Heart left ventricle (tissue), 16 donors: ENCODE results near the gene TOM1. TPM values are rescaled to one million over a fixed set of nuclear protein-coding genes. Genes with fewer than 3 reads are reported as not detected.

Experiments used
- ATAC-seq, 4 donors: fragments of 200-7000 bp; cut with Tn5 transposase; one replicate each; pipeline ENCODE4 v1.9.1; 2020 to 2022; ENCODE audit warnings: moderate library complexity in 4 of 4, mild to moderate bottlenecking in 3 of 4, moderate number of reproducible peaks in 1 of 4
- DNase-seq, 5 donors: peaks; one replicate each; pipeline ENCODE4 v3.0.0-alpha.2; 2020
- H3K27ac ChIP-seq, 12 donors: fragments of 200-600 bp; sonication (generic) in 4 of 12; one replicate each; pipeline versions ENCODE4 v1.5.0 to v1.8.0; 2016 to 2022; ENCODE audit warnings: mild to moderate bottlenecking in 2 of 12
- H3K27me3 ChIP-seq, 9 donors: fragments of 200-600 bp; sonication (generic) in 2 of 9; one replicate each; pipeline versions ENCODE4 v1.5.1 to v1.8.0; 2016 to 2022; ENCODE audit warnings: mild to moderate bottlenecking in 3 of 9
- H3K36me3 ChIP-seq, 9 donors: fragments of 200-600 bp; sonication (generic) in 2 of 9; one replicate each; pipeline versions ENCODE4 v1.5.0 to v1.8.0; 2018 to 2022; ENCODE audit warnings: mild to moderate bottlenecking in 2 of 9
- H3K4me1 ChIP-seq, 12 donors: fragments of 200-600 bp; sonication (generic) in 4 of 12; one replicate each; pipeline versions ENCODE4 v1.5.0 to v1.8.0; 2016 to 2022; ENCODE audit warnings: mild to moderate bottlenecking in 3 of 12
- H3K4me3 ChIP-seq, 12 donors: fragments of 200-600 bp; sonication (generic) in 4 of 12; one replicate each; pipeline versions ENCODE4 v1.5.0 to v1.8.0; 2017 to 2022; ENCODE audit warnings: mild to moderate bottlenecking in 9 of 12, moderate library complexity in 4 of 12
- H3K9me3 ChIP-seq, 12 donors: fragments of 200-600 bp; sonication (generic) in 4 of 12; one replicate each; pipeline versions ENCODE4 v1.5.0 to v1.8.0; 2016 to 2022; ENCODE audit warnings: mild to moderate bottlenecking in 1 of 12
- POLR2A ChIP-seq, 2 donors: fragments of 450-650 bp; IDR thresholded peaks; one replicate each; pipeline ENCODE4 v1.6.1; 2017; ENCODE audit warnings: antibody characterized with exemption in 2 of 2, mild to moderate bottlenecking in 2 of 2, moderate library complexity in 2 of 2
- WGBS, 4 donors: extraction: QIAGEN DNeasy Blood & Tissue Kit in 2 of 4; methylation state at CpG; one replicate each; pipeline versions ENCODE4 v1.1.5 to v1.1.7; 2013 to 2018; 5-methylcytosine and 5-hydroxymethylcytosine counted together
- intact Hi-C, 10 donors: fragments of 100-400 bp; cut with DNase I; formaldehyde crosslinking; loops; one replicate each; pipeline versions ENCODE4 v1.11.1 to v1.14.2; 2022
- polyA plus RNA-seq, 2 donors: library from polyadenylated mRNA; stranded (reverse); fragments of 200-250 nt; gene quantifications; one replicate each; pipeline ENCODE4 v1.2.3, GENCODE V29; 2013
- total RNA-seq, 9 donors: library from RNA; depleted of rRNA in 2 of 9; stranded (reverse); fragments of >200 nt in 2 of 9; fragmentation: NEBNext Ultra II Directional in 3 of 9; extraction: Animal tissue kit (Norgen Biotek cat#: 25700) in 3 of 9; gene quantifications; one replicate each; pipeline versions ENCODE4 v1.1.0 to v1.2.4, GENCODE V29; 2016 to 2023
- TF ChIP-seq, protein P1 (sequence below), 12 donors: fragments of 200-600 bp; sonication (generic) in 4 of 12; IDR thresholded peaks; one replicate each; pipeline versions ENCODE4 v1.5.0 to v1.8.0; 2018 to 2022; ENCODE audit warnings: antibody characterized with exemption in 12 of 12, mild to moderate bottlenecking in 5 of 12
- donor health status: ischemic (EF 13 %, LVEDD 7.1; RV severe dilation, severe dysfunction).
- donor health status: healthy with polysubstance abuse.
- donor health status: DM: no; HTN: yes; CAD: no.
- donor health status: DM: no; HTN: no; CAD: no.
- donor health status: ischemic (EF 25% LVEDD 6.9; RV normal size, moderate dysfunction).
- donor health status: ischemic (EF 25% LVEDD 5.7; RV mildly dilated, moderate dysfunction).
- donor health status: healthy.
- donor health status: DM: yes; HTN: yes; CAD: no.
- donor health status: ischemic (EF 35%, LVEDD 5.7; RV mildly dilated, moderate dysfunction).
- donor health status: nonischemic (EF 11% LVEDD 7.7; RV severe dilation, severe dysfunction).
- donor health status: DM: yes; HTN: yes; CAD: no.
- donor health status: PGD.
- donor health status: ischemic (EF 29% LVEDD 5.4; RV normal size, mild dysfunction).
- donor health status: nonischemic (EF 23%, LVEDD 6.1; RV moderate dilation, normal function).

The TOM1 gene
- total and polyA plus RNA-seq, 11 donors = 46.8 to 362 (median 56.8) TPM

GRCh38 chr22:35324762-35325161 is 25.1 kb downstream of the TOM1 start:
- H3K27me3 ChIP-seq = no peaks in the 10 kb centered on the region
- 91 to 95% (median 93%) methylated on average over 4 of the region's 4 CpGs for WGBS, 4 donors
- TF ChIP-seq, protein P1, sequence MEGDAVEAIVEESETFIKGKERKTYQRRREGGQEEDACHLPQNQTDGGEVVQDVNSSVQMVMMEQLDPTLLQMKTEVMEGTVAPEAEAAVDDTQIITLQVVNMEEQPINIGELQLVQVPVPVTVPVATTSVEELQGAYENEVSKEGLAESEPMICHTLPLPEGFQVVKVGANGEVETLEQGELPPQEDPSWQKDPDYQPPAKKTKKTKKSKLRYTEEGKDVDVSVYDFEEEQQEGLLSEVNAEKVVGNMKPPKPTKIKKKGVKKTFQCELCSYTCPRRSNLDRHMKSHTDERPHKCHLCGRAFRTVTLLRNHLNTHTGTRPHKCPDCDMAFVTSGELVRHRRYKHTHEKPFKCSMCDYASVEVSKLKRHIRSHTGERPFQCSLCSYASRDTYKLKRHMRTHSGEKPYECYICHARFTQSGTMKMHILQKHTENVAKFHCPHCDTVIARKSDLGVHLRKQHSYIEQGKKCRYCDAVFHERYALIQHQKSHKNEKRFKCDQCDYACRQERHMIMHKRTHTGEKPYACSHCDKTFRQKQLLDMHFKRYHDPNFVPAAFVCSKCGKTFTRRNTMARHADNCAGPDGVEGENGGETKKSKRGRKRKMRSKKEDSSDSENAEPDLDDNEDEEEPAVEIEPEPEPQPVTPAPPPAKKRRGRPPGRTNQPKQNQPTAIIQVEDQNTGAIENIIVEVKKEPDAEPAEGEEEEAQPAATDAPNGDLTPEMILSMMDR (IDR thresholded peaks at IDR 0.05) = no peak
- TF ChIP-seq POLR2A (IDR thresholded peaks at IDR 0.05) = no peak
- H3K36me3 ChIP-seq = peaks cover 0 to 99% (median 85%) of the 10 kb centered on the region in 9 donors
- peaks cover 0 to 22% (median 8%) of the 10 kb centered on the region in 12 donors for H3K4me1 ChIP-seq
- intact Hi-C loops = no loop called here
- DNase-seq (no peak), ATAC-seq (no peak)
- no peak overlapping the region for H3K4me3 ChIP-seq
- no peak overlapping the region for H3K27ac ChIP-seq
- H3K9me3 ChIP-seq = no peaks in the 10 kb centered on the region

DNA sequence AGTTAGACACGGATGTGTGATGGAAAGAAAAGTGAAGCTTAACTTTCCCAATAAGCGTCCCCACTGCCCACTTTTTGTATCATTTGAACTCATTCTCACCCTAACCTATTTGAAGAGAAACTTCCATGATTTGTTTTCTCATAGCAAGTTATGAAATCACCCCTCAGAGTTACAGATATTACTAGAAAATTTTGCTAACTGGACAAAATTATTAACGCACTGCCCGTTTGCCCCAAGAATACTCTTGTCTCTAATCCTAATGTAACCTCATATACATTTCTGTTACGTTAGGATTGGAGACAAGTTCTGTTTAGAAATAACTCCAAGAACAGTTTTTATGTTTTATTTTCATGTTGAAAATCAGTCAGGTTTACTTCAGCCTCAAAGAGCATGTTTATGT is 25.5 kb downstream of the TOM1 start:
- ATAC-seq = no peak
- H3K36me3 ChIP-seq = peaks cover 0 to 98% (median 84%) of the 10 kb centered on the region in 9 donors
- no peaks in the 10 kb centered on the region for H3K27me3 ChIP-seq
- H3K4me3 ChIP-seq = no peak overlapping the region
- TF ChIP-seq, protein P1 (IDR thresholded peaks at IDR 0.05) = no peak
- no peak for TF ChIP-seq POLR2A (IDR thresholded peaks at IDR 0.05)
- 90 to 97% (median 93%) methylated on average over 5 of the region's 5 CpGs for WGBS, 4 donors
- intact Hi-C loops = no loop called here
- no peaks in the 10 kb centered on the region for H3K9me3 ChIP-seq
- DNase-seq = no peak
- peaks cover 0 to 26% (median 10%) of the 10 kb centered on the region in 12 donors for H3K4me1 ChIP-seq
- H3K27ac ChIP-seq = no peak overlapping the region

DNA sequence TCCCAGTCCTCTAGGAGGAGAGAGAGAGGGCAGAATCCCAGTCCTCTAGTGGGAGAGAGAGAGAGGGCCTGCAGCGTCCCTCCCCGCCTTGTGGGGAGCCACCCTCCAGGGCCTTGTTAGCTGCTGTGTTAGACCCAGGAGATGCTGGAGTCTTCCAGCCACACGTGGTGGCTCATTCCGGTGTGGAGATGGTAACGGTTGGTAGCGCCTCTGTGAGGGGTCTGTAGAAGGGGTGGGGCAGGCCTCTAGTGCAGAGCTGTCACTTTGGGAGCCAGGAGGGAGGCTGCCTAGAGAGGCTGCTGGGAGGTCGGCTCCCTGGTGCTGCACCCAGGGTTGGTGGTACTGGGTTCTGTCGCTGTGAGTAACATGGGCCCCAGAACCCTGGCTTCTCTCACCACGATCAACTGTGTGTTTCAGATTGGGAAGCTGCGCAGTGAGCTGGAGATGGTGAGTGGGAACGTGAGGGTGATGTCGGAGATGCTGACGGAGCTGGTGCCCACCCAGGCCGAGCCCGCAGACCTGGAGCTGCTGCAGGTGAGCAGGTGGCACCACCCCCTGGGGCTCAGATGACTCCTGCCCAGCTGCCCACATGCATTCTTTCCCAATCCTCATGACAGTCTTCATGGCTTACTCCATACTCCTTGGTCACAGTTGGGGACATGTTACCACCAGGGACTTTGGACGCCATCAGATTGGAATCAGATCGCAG is 27.3 kb downstream of the TOM1 start:
- Histone ChIP-seq H3K4me3 (no peak overlapping the region), H3K9me3 (no peaks in the 10 kb centered on the region), H3K27ac (no peak overlapping the region), H3K27me3 (no peaks in the 10 kb centered on the region), H3K4me1 (peaks cover 0 to 38% (median 18%) of the 10 kb centered on the region in 12 donors), H3K36me3 (peaks cover 0 to 98% (median 86%) of the 10 kb centered on the region in 9 donors)
- TF ChIP-seq, protein P1 (IDR thresholded peaks at IDR 0.05) = no peak
- no peak for TF ChIP-seq POLR2A (IDR thresholded peaks at IDR 0.05)
- DNase-seq = no peak
- 92 to 96% (median 96%) methylated on average over 17 of the region's 17 CpGs for WGBS, 4 donors
- intact Hi-C loops = no loop called here
- ATAC-seq = no peak

- Histone ChIP-seq H3K9me3 (no peaks in the 10 kb centered on the region), H3K27ac (peak overlapping the region in 4 of 12 donors; percentile 18 to 91 (median 62)), H3K36me3 (peaks cover 0 to 98% (median 86%) of the 10 kb centered on the region in 9 donors), H3K4me3 (no peak overlapping the region), H3K4me1 (peaks cover 0 to 38% (median 15%) of the 10 kb centered on the region in 12 donors), H3K27me3 (no peaks in the 10 kb centered on the region)
- WGBS, 4 donors = 91 to 98% (median 95%) methylated on average over 8 to 21 of the region's 21 CpGs
- DNase-seq (no peak), ATAC-seq (no peak)
- no peak for TF ChIP-seq POLR2A (IDR thresholded peaks at IDR 0.05)
- TF ChIP-seq, protein P1 (IDR thresholded peaks at IDR 0.05) = no peak
- intact Hi-C loops = no loop called here
Measured at GRCh38 chr22:35327690-35328471, 28.2 kb downstream of the TOM1 start.
